Neural progenitor cell (in vitro differentiated cells): Measurements from ENCODE around the gene TBCK. TPM values are rescaled to one million over a fixed set of nuclear protein-coding genes. Genes with fewer than 3 reads are reported as not detected.

Source experiments
- DNase-seq: peaks from one replicate; pipeline ENCODE4 v3.0.0-alpha.2; 2016; ENCODE audit warnings: low spot score
- H2AFZ ChIP-seq: fragments of 200-600 bp; sonication (generic); replicated peaks from 2 replicates; pipeline ENCODE4 v1.6.1; 2016; ENCODE audit warnings: antibody characterized with exemption
- H3F3A ChIP-seq: fragments of 200-600 bp; sonication (generic); 2 replicates; pipeline ENCODE4 v1.6.1; 2016; ENCODE audit warnings: antibody characterized with exemption, low read depth
- H3K27ac ChIP-seq: fragments of 200-600 bp; sonication (generic); 2 replicates; pipeline ENCODE4 v1.5.1; 2016; ENCODE audit warnings: mild to moderate bottlenecking
- H3K27me3 ChIP-seq: fragments of 200-600 bp; sonication (generic); 2 replicates; pipeline ENCODE4 v1.6.1; 2016; ENCODE audit warnings: mild to moderate bottlenecking, moderate library complexity
- H3K36me3 ChIP-seq: fragments of 200-600 bp; sonication (generic); 2 replicates; pipeline ENCODE4 v1.5.1; 2016
- H3K4me1 ChIP-seq: fragments of 200-600 bp; sonication (generic); 2 replicates; pipeline ENCODE4 v1.6.1; 2016; ENCODE audit warnings: mixed run types
- H3K4me2 ChIP-seq: fragments of 200-600 bp; sonication (generic); 2 replicates; pipeline ENCODE4 v1.6.1; 2016
- H3K4me3 ChIP-seq: fragments of 200-600 bp; sonication (generic); 2 replicates; pipeline ENCODE4 v1.5.1; 2016
- H3K79me2 ChIP-seq: fragments of 200-600 bp; sonication (generic); 2 replicates; pipeline ENCODE4 v1.6.1; 2016; ENCODE audit warnings: low read depth
- H3K9ac ChIP-seq: fragments of 200-600 bp; sonication (generic); 2 replicates; pipeline ENCODE4 v1.6.1; 2016
- H3K9me3 ChIP-seq: fragments of 200-600 bp; sonication (generic); 2 replicates; pipeline ENCODE4 v1.5.1; 2016; ENCODE audit warnings: low read depth
- H4K20me1 ChIP-seq: fragments of 200-600 bp; sonication (generic); 2 replicates; pipeline ENCODE4 v1.6.1; 2016; ENCODE audit warnings: low read depth
- H3K27ac Mint-ChIP-seq: 3 replicates; pipeline ENCODE4 v1.8.0; 2021; ENCODE audit warnings: mixed read lengths
- H3K27me3 Mint-ChIP-seq: 2 replicates; pipeline ENCODE4 v1.8.0; 2022; ENCODE audit warnings: low read depth, mild to moderate bottlenecking, inconsistent platforms, moderate library complexity, mixed read lengths; ENCODE audit not compliant: insufficient read depth
- H3K36me3 Mint-ChIP-seq: 3 replicates; pipeline ENCODE4 v1.8.0; 2021; ENCODE audit warnings: mixed read lengths
- H3K4me1 Mint-ChIP-seq: 3 replicates; pipeline ENCODE4 v1.8.0; 2021; ENCODE audit warnings: mixed read lengths
- H3K4me3 Mint-ChIP-seq: 3 replicates; pipeline ENCODE4 v1.8.0; 2021; ENCODE audit warnings: mild to moderate bottlenecking, moderate library complexity, mixed read lengths
- H3K9me3 Mint-ChIP-seq: 3 replicates; pipeline ENCODE4 v1.8.0; 2020; ENCODE audit warnings: mixed read lengths
- EZH2 ChIP-seq: fragments of 200-600 bp; sonication (generic); IDR thresholded peaks from 2 replicates; pipeline ENCODE4 v1.6.1; 2017; ENCODE audit warnings: antibody characterized with exemption, mild to moderate bottlenecking, moderate library complexity
- EZH2phosphoT487 ChIP-seq: fragments of 200-600 bp; sonication (generic); IDR thresholded peaks from 2 replicates; pipeline ENCODE4 v1.6.1; 2017; ENCODE audit warnings: antibody characterized with exemption
- total RNA-seq: library from RNA; depleted of rRNA; stranded (reverse); fragments of >200 nt; gene quantifications from 2 replicates; pipeline ENCODE4 v1.2.3, GENCODE V29; 2015; ENCODE audit warnings: low replicate concordance
- TF ChIP-seq, protein P1 (sequence below): fragments of 200-600 bp; sonication (generic); IDR thresholded peaks from 2 replicates; pipeline ENCODE4 v1.5.1; 2017; ENCODE audit warnings: antibody characterized with exemption, mild to moderate bottlenecking

The TBCK gene
- total RNA-seq, 1 donor from 2014 or later: 69.8 TPM

DNA sequence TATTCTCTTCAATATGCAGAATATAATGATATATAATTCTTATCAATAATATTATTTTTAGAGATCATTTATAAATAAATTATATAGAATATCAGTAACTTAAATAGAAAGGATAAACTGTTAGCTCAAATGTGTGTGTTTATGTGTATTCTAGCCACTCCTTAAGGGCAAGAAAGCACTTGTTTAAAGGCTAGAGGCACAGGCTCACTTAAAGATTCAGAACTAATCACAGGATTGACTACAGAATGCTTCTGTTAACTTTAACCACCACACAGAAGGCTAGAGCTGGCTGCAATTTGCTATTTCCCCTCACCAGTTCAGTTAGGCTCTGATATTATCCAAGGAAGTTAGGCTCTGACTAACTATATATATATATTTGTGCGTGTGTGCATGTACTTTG lies 69.6 kb downstream of the TBCK start:
- no peak overlapping the region for H3K4me3 Mint-ChIP-seq
- no peaks in the 10 kb centered on the region for H3K4me1 Mint-ChIP-seq
- no peaks in the 10 kb centered on the region for H3K9me3 Mint-ChIP-seq
- Histone ChIP-seq H3K4me2 (no peak overlapping the region), H3K9ac (no peak overlapping the region), H3K79me2 (no peaks in the 10 kb centered on the region), H3K4me1 (no peaks in the 10 kb centered on the region), H3K36me3 (peaks cover 5% of the 10 kb centered on the region), H3F3A (no peaks in the 10 kb centered on the region), H3K27me3 (no peaks in the 10 kb centered on the region), H2AFZ (no peak overlapping the region), H3K4me3 (no peak overlapping the region), H3K27ac (no peak overlapping the region), H4K20me1 (no peaks in the 10 kb centered on the region), H3K9me3 (no peaks in the 10 kb centered on the region)
- H3K27me3 Mint-ChIP-seq: no peaks in the 10 kb centered on the region
- TF ChIP-seq EZH2 (no peak), EZH2phosphoT487 (no peak)
- TF ChIP-seq, protein P1, sequence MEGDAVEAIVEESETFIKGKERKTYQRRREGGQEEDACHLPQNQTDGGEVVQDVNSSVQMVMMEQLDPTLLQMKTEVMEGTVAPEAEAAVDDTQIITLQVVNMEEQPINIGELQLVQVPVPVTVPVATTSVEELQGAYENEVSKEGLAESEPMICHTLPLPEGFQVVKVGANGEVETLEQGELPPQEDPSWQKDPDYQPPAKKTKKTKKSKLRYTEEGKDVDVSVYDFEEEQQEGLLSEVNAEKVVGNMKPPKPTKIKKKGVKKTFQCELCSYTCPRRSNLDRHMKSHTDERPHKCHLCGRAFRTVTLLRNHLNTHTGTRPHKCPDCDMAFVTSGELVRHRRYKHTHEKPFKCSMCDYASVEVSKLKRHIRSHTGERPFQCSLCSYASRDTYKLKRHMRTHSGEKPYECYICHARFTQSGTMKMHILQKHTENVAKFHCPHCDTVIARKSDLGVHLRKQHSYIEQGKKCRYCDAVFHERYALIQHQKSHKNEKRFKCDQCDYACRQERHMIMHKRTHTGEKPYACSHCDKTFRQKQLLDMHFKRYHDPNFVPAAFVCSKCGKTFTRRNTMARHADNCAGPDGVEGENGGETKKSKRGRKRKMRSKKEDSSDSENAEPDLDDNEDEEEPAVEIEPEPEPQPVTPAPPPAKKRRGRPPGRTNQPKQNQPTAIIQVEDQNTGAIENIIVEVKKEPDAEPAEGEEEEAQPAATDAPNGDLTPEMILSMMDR: no peak
- no peak for DNase-seq
- no peak overlapping the region for H3K27ac Mint-ChIP-seq
- peaks cover 2% of the 10 kb centered on the region for H3K36me3 Mint-ChIP-seq

DNA sequence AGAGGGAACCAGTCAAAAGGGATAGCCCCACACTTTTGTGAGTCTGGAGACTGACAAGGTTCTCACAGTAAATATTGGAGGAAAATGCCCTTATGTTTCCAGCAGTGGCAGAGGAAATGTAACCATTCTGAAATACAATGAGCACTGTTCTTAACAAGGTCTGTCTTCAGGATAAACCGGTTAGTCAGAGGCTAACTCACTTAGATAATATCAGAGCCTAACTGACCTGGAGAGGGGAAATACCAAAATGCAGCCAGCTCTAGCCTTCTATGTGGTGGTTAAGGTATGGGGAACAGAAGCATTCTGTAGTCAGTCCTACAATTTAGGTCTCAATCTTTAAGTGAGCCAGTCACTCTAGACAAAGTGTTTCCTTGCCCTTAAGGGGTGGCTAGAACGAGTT lies 70.8 kb downstream of the TBCK start:
- H3K9me3 Mint-ChIP-seq: no peaks in the 10 kb centered on the region
- TF ChIP-seq, protein P1: no peak
- TF ChIP-seq EZH2phosphoT487 (no peak), EZH2 (no peak)
- no peak overlapping the region for H2AFZ ChIP-seq
- no peak overlapping the region for H3K27ac Mint-ChIP-seq
- H3K4me1 Mint-ChIP-seq: no peaks in the 10 kb centered on the region
- DNase-seq: no peak
- no peak overlapping the region for H3K4me2 ChIP-seq
- no peaks in the 10 kb centered on the region for H3F3A ChIP-seq
- peaks cover 2% of the 10 kb centered on the region for H3K36me3 Mint-ChIP-seq
- no peak overlapping the region for H3K4me3 ChIP-seq
- H3K9ac ChIP-seq: no peak overlapping the region
- H3K79me2 ChIP-seq: no peaks in the 10 kb centered on the region
- peaks cover 5% of the 10 kb centered on the region for H3K36me3 ChIP-seq
- no peaks in the 10 kb centered on the region for H3K4me1 ChIP-seq
- H4K20me1 ChIP-seq: no peaks in the 10 kb centered on the region
- H3K9me3 ChIP-seq: no peaks in the 10 kb centered on the region
- H3K27me3 Mint-ChIP-seq: no peaks in the 10 kb centered on the region
- H3K4me3 Mint-ChIP-seq: no peak overlapping the region
- H3K27me3 ChIP-seq: no peaks in the 10 kb centered on the region
- H3K27ac ChIP-seq: no peak overlapping the region

DNA sequence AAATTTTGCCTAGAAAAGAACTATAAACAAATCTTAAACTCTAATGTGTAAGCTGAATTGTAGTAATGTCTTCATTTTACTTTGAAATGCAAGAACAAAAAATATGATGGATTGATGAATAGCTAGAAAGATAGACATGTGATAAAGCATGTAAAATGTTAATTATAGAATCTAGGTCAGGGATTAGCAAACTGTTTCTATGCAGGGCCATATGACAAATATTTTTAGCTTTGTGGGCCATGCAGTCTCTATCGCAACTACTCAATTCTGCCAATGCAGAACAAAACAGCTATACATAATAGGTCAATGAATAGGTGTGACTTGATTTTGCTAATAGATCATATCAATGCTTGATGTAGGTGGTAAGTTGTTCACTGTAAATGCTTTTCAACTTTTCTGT lies 75.3 kb downstream of the TBCK start:
- Histone ChIP-seq H4K20me1 (no peaks in the 10 kb centered on the region), H3K4me1 (no peaks in the 10 kb centered on the region), H3K27ac (no peak overlapping the region), H3F3A (no peaks in the 10 kb centered on the region), H3K9ac (no peak overlapping the region), H3K4me2 (no peak overlapping the region), H3K9me3 (no peaks in the 10 kb centered on the region), H3K36me3 (no peaks in the 10 kb centered on the region), H3K79me2 (no peaks in the 10 kb centered on the region), H3K27me3 (no peaks in the 10 kb centered on the region), H3K4me3 (no peak overlapping the region), H2AFZ (no peak overlapping the region)
- Mint-ChIP-seq H3K4me1 (no peaks in the 10 kb centered on the region), H3K36me3 (peaks cover 2% of the 10 kb centered on the region), H3K27ac (no peak overlapping the region), H3K9me3 (no peaks in the 10 kb centered on the region), H3K27me3 (no peaks in the 10 kb centered on the region), H3K4me3 (no peak overlapping the region)
- TF ChIP-seq, protein P1: no peak
- no peak for TF ChIP-seq EZH2
- TF ChIP-seq EZH2phosphoT487: no peak
- no peak for DNase-seq
